IPS DF 6.9 (cell line): ENCODE measurements around the gene CHD9.
"Not testable (repeated sequence)": the region's sequence is repeated elsewhere in the genome, so short reads cannot be mapped to it uniquely, and the experiment has no call there.

ENCODE experiments used
- DNase-seq: peaks from one replicate; pipeline ENCODE4 v3.0.0-alpha.2; 2013; ENCODE audit warnings: low read depth, low spot score
- H3K27ac ChIP-seq: one replicate; pipeline ENCODE4 v1.5.1; 2013; ENCODE audit warnings: low read length, control low read depth
- H3K27me3 ChIP-seq: 2 replicates; pipeline ENCODE4 v1.6.1; 2013; ENCODE audit warnings: mild to moderate bottlenecking, low read length; ENCODE audit not compliant: control insufficient read depth, insufficient read depth
- H3K36me3 ChIP-seq: 2 replicates; pipeline ENCODE4 v1.6.1; 2013; ENCODE audit warnings: low read length; ENCODE audit not compliant: control insufficient read depth, insufficient read depth
- H3K4me1 ChIP-seq: 2 replicates; pipeline ENCODE4 v1.6.1; 2013; ENCODE audit warnings: low read length; ENCODE audit not compliant: control insufficient read depth, insufficient read depth
- H3K4me3 ChIP-seq: 2 replicates; pipeline ENCODE4 v1.5.1; 2013; ENCODE audit warnings: mild to moderate bottlenecking, low read length
- H3K9me3 ChIP-seq: 2 replicates; pipeline ENCODE4 v1.6.1; 2013; ENCODE audit warnings: low read length, inconsistent platforms; ENCODE audit not compliant: control insufficient read depth, insufficient read depth
- WGBS: extraction: QIAGEN DNeasy Blood & Tissue Kit; methylation state at CpG from one replicate; pipeline ENCODE4 v1.1.7; 2013; ENCODE audit warnings: mixed read lengths, missing lambda C conversion rate; ENCODE audit not compliant: insufficient read length, insufficient coverage; 5-methylcytosine and 5-hydroxymethylcytosine counted together

The CHD9 gene

DNA sequence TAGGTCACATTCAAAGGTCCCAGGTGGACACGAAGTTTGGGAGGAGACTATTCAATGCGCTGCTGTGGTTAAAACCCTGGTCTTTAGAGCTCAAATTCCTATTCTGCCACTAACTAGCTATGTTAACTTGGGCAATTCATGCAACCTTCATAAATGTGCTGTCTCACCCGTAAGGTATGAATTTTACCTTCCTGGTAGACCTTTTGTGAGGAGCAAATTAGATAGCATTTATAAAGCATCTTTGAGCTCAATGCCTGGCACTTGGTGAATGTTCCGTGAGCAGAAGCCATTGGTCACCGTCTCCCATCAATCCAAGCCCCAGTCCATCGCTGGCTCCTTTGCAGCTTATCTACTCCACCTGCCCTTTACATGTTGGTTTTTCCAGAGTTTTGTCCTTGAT, 18.7 kb upstream of the CHD9 start:
- H3K9me3 ChIP-seq: no peaks in the 10 kb centered on the region
- no CpG with 5 or more reads among the region's 6 CpGs for WGBS

DNA sequence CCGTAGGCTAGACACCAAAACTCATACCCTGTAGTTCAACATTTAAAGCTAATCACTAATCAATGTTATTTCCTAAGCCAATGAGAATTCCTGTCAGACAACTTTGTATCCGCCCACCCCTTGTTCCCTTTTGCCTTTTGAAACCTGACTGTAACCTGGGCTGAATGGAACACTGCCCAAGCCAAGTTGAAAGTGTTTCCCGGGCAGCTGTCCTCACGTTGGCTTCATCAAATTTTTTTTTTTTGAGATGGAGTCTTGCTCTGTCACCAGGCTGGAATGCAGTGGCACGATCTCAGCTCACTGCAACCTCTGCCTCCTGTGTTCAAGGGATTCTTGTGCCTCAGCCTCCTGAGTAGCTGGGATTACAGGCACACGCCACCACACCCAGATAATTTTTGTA, 18.1 kb upstream of the CHD9 start:
- not testable (repeated sequence) for H3K27ac ChIP-seq, H3K36me3 ChIP-seq, H3K4me1 ChIP-seq, H3K4me3 ChIP-seq, H3K27me3 ChIP-seq, DNase-seq, H3K9me3 ChIP-seq
- no CpG with 5 or more reads among the region's 6 CpGs for WGBS

More for the DNA sequence above, 18.7 kb upstream of the CHD9 start:
- H3K4me1 ChIP-seq: peaks cover 2% of the 10 kb centered on the region
- DNase-seq: no peak
- no peaks in the 10 kb centered on the region for H3K27me3 ChIP-seq
- no peak overlapping the region for H3K4me3 ChIP-seq
- peaks cover 2% of the 10 kb centered on the region; the same call in 1 of the 2 replicates for H3K36me3 ChIP-seq
- no peak overlapping the region for H3K27ac ChIP-seq

DNA sequence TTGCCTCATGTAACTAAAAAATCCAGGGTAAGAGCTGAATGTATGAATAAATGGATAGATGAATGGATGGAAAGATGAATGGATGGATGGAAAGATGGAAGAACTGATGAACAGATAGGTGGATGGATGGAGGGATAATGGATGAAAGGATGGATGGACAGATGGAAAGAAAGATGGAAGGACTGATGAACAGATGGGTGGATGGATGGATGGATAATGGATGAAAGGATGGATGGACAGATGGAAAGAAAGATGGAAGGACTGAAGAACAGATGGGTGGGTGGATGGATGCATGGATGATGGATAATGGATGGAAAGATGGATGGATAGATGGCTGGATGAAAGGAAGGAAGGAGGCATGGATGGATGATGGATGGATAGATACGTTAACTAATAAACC, 14.0 kb upstream of the CHD9 start:
- no peak overlapping the region for H3K4me3 ChIP-seq
- no CpG with 5 or more reads among the region's 1 CpG for WGBS
- no peaks in the 10 kb centered on the region for H3K9me3 ChIP-seq
- DNase-seq: no peak
- no peaks in the 10 kb centered on the region for H3K36me3 ChIP-seq
- H3K4me1 ChIP-seq: peaks cover 5% of the 10 kb centered on the region
- no peaks in the 10 kb centered on the region for H3K27me3 ChIP-seq
- H3K27ac ChIP-seq: no peak overlapping the region

DNA sequence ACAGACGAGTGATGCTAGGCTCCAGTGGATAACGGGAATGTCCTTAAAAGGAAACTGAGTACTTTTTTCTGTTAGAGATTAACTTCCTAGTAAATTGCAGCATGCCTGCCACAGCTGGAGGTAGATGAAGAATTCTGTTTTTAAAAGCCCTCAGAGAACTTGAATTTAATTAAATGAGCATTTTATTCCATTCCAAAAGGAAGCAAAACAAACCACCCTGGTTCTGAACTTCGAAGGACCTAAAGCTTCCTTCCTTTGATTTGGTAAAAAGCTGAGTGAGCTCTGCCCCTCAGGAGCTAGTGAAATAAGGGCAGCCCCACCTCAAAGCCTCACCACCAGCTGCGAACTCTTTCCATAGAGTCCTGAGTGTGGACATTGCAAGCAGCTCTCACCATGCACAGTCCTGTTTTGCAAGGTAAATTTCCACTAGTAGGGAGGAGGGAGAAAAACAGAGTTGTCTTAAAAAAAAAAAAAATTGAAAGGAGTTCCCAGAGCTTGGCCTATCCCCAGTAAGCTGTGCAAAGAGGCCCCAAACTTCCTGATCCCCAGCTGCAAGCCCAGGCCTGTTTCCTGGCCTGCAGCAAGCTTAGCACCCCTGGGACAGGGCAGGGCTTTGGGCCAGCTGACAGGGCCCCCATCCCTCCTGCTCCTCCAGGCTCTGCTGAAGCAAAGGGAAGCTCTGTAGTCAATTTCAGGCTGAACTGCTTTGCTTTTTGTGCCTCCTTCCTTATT, 13.3 kb upstream of the CHD9 start:
- H3K36me3 ChIP-seq: no peaks in the 10 kb centered on the region
- H3K4me3 ChIP-seq: no peak overlapping the region
- no peaks in the 10 kb centered on the region for H3K9me3 ChIP-seq
- no CpG with 5 or more reads among the region's 4 CpGs for WGBS
- peak overlapping the region; percentile 40 for H3K27ac ChIP-seq
- no peak for DNase-seq
- peaks cover 5% of the 10 kb centered on the region for H3K4me1 ChIP-seq
- no peaks in the 10 kb centered on the region for H3K27me3 ChIP-seq

DNA sequence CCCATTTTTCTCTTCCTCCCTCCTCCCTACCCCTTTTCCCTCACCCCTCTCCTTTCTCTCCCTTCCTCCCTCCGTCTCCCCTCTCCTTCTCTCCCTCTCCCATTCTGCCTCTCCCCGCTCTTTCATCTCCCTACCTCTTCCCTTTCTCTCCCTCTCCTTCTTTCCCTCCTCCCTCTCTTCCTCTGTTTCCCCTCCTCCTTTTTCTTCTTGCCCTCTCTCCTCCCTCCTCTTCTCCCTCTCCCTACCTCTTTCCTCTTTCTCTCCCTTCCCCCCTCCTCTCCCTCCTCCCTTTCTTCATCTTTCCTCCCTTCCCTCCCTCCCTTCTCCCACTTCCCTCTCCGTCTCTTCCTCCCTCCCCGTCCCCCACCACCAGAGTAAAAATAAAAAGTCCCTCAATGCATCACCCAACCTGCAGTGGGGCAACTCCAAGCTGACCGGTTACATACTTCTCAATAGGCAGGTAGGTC, 12.5 kb upstream of the CHD9 start:
- Histone ChIP-seq H3K27ac (no peak overlapping the region), H3K9me3 (no peaks in the 10 kb centered on the region), H3K4me3 (no peak overlapping the region), H3K4me1 (peaks cover 5% of the 10 kb centered on the region), H3K27me3 (no peaks in the 10 kb centered on the region), H3K36me3 (no peaks in the 10 kb centered on the region)
- no CpG with 5 or more reads among the region's 5 CpGs for WGBS
- DNase-seq: no peak

DNA sequence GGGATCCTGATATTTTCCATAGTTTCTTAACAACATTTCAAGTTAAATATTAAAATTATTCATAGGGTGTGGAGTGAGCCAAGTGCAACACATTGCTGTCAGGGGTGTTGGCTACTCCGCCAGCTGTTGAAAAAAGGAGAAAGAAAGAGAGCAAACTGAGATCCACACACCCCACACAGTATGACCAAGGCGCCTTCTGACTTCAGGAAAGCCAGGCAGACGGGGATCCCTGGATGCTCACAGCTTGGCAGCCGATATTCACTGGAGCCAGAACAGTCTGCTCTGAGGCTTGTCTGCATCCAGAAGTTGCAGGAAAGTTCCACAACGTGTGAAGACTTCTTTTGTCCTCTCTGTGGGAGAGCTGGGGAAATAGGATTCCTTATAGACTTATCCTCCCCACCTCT, 11.4 kb upstream of the CHD9 start:
- H3K27ac ChIP-seq: no peak overlapping the region
- no CpG with 5 or more reads among the region's 5 CpGs for WGBS

DNA sequence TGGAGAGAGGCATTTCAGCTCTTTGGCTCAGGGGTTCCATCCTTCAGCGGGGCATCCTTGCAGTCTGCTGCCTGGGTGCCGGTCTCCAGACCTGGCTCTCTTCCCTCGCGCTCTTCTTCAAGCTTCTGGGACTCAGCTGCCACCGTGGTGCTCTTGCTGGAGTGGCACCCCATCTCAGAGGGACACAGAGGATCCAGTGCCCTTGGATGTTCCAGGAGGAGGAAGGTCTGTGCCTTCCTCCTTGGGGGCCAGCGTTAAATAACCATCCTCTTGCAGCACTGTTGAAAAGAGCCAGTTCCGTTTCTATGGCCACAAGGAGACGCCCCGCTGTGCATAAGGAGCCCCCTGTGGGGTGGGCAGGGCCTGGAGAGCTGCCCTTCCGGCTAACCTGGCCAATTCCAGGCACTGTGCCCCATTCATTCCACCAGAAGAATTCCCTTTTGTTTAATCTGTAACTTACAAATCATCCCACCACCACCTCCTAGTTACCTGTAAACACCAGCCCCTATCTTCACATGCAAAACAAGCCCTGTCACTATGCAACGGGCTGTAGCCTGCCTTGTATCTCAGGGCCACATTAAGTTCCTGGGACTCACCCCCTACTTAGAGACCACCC, 10.7 kb upstream of the CHD9 start:
- Histone ChIP-seq H3K36me3 (no peaks in the 10 kb centered on the region), H3K27me3 (no peaks in the 10 kb centered on the region), H3K27ac (no peak overlapping the region), H3K4me1 (peaks cover 5% of the 10 kb centered on the region), H3K9me3 (no peaks in the 10 kb centered on the region), H3K4me3 (peak overlapping the region; percentile 28; the same call in 1 of the 2 replicates)
- WGBS: no CpG with 5 or more reads among the region's 11 CpGs
- no peak for DNase-seq

More for the DNA sequence above, 11.4 kb upstream of the CHD9 start:
- H3K27me3 ChIP-seq: no peaks in the 10 kb centered on the region
- no peaks in the 10 kb centered on the region for H3K9me3 ChIP-seq
- H3K4me3 ChIP-seq: peak overlapping the region; percentile 28; the same call in 1 of the 2 replicates
- peaks cover 5% of the 10 kb centered on the region for H3K4me1 ChIP-seq
- DNase-seq: no peak
- no peaks in the 10 kb centered on the region for H3K36me3 ChIP-seq

DNA sequence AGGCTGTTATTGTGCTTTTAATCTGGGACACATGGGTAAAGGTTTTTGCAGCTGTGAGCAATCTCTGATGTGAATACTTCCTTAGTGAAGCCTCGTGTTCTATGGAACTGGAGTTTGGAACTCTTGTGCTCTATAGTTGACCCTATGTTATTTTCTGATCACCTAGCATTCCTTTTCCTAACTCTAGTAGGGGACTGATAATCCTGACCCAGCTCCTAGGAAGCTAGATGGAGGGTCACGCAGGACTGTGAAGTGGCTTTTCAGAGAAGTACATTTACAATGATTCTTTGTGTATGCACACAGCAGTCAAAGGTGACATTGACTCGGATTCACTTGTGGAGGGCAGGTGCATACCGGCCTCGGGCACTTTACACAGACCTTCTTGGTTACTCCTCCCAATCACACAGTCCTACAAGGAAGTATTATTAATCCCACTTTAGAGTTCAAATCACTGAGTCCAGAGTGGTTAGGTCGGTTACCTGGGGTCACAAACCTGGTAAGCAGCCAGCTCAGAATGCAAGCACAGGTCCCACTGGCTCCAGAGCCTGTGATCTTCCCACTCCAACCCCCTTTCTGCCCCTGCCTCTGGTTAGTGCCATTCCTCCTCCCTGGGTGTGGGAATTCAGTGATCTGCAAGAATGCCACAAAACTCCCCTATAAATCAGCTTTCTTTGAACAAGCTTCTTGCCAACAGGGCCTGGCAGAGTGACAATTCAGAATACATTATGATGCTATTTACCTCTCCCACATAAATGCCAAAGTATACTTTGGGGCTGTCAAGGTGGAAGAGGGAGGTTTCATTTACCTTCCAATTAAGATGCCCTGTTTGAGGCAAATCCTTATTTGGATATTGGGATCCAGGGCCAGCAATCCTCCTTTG, 9.2 kb upstream of the CHD9 start:
- Histone ChIP-seq H3K9me3 (no peaks in the 10 kb centered on the region), H3K36me3 (no peaks in the 10 kb centered on the region), H3K4me1 (peaks cover 5% of the 10 kb centered on the region), H3K27ac (no peak overlapping the region), H3K27me3 (no peaks in the 10 kb centered on the region), H3K4me3 (no peak overlapping the region)
- WGBS: no CpG with 5 or more reads among the region's 6 CpGs
- DNase-seq: no peak

DNA sequence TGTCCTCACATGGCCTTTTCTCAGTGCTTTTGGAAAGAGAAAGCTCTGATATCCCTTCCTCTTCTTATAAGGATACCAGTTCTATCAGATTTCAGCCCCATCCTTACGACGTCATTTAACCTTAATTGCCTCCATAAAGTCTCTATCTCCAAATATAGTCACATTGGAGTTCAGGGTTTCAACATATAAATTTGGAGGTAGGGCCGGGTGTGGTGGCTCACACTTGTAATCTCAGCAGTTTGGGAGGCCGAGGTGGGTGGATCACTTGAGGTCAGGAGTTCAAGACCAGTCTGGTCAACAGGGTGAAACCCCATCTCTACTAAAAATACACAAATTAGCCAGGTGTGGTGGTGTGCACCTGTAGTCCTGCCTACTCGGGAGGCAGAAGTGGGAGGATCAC, 7.3 kb upstream of the CHD9 start:
- DNase-seq, H3K36me3 ChIP-seq, H3K27ac ChIP-seq, H3K4me1 ChIP-seq, H3K9me3 ChIP-seq, H3K4me3 ChIP-seq, H3K27me3 ChIP-seq: not testable (repeated sequence)
- WGBS: no CpG with 5 or more reads among the region's 5 CpGs

DNA sequence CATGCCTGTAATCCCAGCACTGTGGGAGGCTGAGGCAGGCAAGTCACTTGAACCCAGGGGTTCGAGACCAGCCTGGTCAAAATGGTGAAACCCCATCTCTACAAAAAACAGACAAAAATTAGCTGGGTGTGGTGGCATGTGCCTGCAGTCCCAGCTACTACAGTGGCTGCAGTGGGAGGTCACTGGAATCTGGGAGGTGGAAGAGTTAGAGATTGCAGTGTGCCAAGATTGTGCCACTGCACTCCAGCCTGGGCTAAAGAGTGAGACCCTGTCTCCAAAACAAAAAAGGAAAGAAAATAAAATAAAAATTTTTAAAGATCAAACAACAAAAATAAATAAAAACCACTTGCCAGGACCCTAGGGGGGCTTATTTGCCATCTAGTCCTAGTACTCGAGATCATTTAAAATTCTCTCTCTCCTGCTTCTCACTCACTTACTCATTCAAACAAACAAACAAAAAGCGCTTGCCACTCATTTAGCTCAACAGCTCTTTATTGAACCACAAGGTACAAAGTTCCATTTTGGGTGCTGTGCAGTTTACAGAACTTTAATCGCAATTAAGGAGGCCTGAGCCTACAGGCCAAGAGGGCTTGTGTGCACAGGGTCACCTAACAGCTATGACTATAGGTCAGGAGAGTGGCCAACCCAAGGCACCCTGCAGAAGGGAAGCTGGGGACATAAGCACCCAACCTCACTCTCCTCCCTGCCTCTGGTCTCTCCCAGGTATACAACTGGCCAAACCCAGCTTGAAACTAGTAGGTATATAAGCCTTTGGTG, 6.5 kb upstream of the CHD9 start:
- Histone ChIP-seq H3K4me3 (no peak overlapping the region), H3K4me1 (peaks cover 2% of the 10 kb centered on the region; the same call in 1 of the 2 replicates), H3K36me3 (no peaks in the 10 kb centered on the region), H3K9me3 (no peaks in the 10 kb centered on the region), H3K27ac (no peak overlapping the region), H3K27me3 (no peaks in the 10 kb centered on the region)
- 100% methylated on average over 2 of the region's 4 CpGs for WGBS
- DNase-seq: no peak
